ENCODE data around the gene ALKBH5.

- TF ChIP-seq CTCF (IDR thresholded peaks at IDR 0.05; ENCODE audit: low read depth, low read length, poor library complexity, severe bottlenecking) (no peak), EZH2phosphoT487 (IDR thresholded peaks at IDR 0.05; ENCODE audit: borderline replicate concordance, low read length) (no peak)
Measured at GRCh38 chr17:18157354-18157985, 26.2 kb upstream of the ALKBH5 start.
